HG02588 (cell line): ENCODE results near the gene ZBTB49.
A peak's percentile ranks its signal among the peaks of the same experiment; 100 is the strongest.
"Not testable (repeated sequence)": the region's sequence is repeated elsewhere in the genome, so short reads cannot be mapped to it uniquely, and the experiment has no call there.

Experiments
- ATAC-seq: cut with Tn5 transposase; IDR thresholded peaks from one replicate; pipeline ENCODE4 v1.9.1; 2021; ENCODE audit warnings: mild to moderate bottlenecking, moderate library complexity; ENCODE audit not compliant: unreplicated experiment

ZBTB49 gene, protein sequence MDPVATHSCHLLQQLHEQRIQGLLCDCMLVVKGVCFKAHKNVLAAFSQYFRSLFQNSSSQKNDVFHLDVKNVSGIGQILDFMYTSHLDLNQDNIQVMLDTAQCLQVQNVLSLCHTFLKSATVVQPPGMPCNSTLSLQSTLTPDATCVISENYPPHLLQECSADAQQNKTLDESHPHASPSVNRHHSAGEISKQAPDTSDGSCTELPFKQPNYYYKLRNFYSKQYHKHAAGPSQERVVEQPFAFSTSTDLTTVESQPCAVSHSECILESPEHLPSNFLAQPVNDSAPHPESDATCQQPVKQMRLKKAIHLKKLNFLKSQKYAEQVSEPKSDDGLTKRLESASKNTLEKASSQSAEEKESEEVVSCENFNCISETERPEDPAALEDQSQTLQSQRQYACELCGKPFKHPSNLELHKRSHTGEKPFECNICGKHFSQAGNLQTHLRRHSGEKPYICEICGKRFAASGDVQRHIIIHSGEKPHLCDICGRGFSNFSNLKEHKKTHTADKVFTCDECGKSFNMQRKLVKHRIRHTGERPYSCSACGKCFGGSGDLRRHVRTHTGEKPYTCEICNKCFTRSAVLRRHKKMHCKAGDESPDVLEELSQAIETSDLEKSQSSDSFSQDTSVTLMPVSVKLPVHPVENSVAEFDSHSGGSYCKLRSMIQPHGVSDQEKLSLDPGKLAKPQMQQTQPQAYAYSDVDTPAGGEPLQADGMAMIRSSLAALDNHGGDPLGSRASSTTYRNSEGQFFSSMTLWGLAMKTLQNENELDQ

GRCh38 chr4:4289941-4290850, at the start of gene ZBTB49, which contains the start of gene LYAR:
TSS of gene ZBTB49 (plus strand) at chr4:4290251. CDS start at chr4:4299946, 9,695 bp downstream.
TSS of gene LYAR (minus strand) at chr4:4290154. CDS start at chr4:4283742, 6,412 bp downstream.
- peak; percentile 94 for ATAC-seq

DNA sequence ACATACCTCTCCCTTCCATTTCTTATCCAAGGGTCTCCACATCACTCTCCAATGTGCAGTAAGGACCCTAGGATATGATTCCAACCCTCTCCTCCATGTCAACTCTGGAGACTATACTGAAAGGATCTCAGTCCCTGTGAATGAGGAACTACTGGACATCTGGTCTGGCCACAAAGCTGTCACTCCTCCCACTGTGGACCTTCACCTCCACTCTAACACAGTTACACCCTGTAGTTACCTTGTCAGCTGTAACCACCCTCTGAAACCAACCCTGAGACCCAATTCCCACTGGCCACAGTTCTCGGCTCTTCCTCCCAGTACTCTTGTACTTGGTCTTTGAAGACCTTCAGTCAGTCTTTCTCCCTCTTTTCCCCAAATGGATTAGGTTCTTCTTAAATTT, 44.9 kb upstream of the ZBTB49 start:
- ATAC-seq: no peak

- peak; percentile 3 for ATAC-seq
Observed at GRCh38 chr4:4247696-4248028, 42.4 kb upstream of the ZBTB49 start.

DNA sequence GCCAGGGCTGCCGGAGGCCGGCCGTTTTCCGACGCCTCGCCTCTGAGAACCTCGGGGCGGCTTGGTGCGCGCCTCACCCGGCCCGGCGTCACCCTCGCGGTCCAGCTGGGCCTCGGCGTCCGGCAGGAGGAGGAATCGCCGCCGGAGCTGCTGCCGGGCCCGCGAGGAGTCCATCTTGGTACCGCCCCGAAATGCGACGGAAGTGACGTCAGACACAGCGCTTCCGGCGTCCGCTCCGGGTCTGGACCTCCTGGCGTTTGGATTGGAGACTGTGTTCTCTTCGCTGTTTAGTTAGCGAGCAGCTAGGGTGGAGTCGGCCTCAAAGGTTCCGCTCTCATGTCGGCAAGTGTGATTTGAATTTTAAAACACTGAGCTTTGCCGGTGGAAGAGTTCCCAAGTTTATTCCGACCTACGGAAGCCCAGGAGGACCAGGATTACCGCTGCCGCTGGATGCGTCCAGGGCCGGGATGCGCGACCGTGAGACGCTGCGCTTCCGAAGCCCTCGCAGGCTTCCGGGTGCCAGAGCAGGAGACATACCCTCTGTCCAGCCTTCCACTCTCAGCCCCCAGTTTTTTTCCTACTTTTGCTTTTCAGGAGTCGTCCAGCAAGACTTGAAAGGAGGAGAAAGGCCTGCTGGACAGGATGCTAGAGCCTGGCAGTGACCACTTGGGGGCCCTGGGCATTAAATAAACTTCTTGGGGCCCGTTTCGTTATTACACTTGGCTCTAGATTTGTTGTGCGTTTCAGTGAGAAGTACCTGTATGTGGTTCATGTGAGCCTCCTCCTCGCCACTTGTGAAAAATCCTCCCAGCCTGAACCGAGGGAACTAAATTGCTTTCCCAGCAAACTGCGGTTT, 41.8 kb upstream of the ZBTB49 start, which contains the start of gene TMEM128:
TSS of gene TMEM128 (minus strand) at position 195 of the 856 bp plus-strand sequence. CDS start at position 174, 21 bp downstream.
- peak; percentile 98 for ATAC-seq

DNA sequence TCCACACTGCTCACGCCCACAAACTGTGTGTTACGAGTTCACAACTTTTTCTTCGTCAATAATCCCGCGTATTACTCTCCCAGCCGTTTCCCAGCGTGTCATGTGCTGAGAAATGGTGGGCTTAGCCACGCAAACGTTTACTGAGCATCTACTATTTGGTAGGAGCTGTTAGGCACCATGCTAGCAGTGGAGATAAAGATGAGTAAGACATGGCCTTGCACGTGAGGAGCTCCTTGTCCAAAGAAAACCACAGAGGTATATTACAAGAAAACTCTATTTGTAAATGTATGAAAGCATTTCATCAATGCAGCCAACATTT, 41.2 kb upstream of the ZBTB49 start:
- ATAC-seq: no peak

DNA sequence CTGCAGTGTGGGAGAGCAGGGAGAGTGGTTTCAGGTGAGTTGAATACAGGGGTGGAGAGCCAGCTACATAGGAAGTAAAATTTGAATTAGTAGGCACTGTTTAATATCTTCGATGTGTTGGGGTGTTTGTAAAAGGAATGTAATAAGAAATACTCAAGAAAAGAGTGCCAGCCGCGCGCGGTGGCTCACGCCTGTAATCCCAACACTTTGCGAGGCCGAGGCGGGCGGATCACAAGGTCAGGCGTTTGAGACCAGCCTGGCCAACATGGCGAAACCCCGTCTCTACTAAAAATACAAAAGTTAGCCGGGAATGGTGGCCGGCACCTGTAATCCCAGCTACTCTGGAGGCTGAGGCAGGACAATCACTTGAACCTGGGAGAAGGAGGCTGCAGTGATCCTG, 40.7 kb upstream of the ZBTB49 start:
- ATAC-seq: not testable (repeated sequence)

GRCh38 chr4:4249866-4250265, 40.2 kb upstream of the ZBTB49 start:
- no peak for ATAC-seq

DNA sequence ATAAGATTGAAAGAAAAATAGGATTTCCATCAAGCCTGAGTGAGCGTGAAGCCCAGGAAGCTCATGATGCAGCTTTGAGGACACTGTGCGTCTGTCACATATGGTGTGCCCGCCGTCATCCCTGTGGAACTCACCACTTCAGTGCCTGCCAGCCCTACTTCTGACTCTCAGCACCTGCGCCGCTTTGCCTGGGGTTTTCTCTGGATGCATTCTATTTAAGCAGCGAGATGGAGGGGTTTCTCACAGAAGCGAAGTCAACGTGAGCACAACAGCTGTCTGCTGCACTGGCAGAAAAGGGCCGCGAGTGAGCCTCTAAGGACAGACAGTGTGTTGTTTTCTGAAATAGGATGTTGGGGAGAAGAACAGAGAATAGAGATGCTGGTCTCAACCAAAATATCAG, 35.9 kb upstream of the ZBTB49 start:
- no peak for ATAC-seq

- ATAC-seq: no peak
Observed at GRCh38 chr4:4254666-4255065, 35.4 kb upstream of the ZBTB49 start.

DNA sequence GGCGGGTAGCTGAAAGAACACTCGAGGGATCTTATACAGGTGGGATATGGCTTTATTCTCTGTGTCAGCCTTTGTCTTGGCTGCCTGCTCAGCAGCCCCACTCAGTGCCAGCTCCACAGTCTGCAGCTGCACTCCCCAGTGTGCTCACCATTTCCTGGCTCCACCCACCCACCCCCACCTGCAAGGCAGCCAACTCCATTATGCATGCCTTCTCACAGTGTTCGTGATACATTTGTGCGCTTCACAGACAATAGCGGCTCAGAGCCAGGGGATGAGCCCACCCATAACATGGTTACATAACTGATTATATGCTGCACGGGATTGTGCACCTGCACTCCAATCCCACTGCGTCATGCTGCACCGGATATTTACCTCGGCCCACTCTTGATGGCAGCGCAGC, 33.3 kb upstream of the ZBTB49 start:
- no peak for ATAC-seq

DNA sequence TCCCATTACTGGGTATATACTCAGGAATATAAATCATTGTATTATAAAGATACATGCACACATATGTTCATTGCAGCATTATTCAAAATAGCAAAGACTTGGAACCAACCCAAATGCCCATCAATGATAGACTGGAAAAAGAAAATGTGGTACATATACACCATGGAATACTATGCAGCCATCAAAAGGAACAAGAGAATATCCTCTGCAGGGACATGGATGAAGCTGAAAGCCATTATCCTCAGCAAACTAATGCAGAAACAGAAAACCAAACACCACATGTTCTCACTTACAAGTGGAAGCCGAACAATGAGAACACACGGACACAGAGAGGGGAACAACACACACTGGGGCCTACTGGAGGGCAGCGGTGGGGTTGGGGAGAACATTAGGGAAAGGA, 32.3 kb upstream of the ZBTB49 start:
- not testable (repeated sequence) for ATAC-seq

DNA sequence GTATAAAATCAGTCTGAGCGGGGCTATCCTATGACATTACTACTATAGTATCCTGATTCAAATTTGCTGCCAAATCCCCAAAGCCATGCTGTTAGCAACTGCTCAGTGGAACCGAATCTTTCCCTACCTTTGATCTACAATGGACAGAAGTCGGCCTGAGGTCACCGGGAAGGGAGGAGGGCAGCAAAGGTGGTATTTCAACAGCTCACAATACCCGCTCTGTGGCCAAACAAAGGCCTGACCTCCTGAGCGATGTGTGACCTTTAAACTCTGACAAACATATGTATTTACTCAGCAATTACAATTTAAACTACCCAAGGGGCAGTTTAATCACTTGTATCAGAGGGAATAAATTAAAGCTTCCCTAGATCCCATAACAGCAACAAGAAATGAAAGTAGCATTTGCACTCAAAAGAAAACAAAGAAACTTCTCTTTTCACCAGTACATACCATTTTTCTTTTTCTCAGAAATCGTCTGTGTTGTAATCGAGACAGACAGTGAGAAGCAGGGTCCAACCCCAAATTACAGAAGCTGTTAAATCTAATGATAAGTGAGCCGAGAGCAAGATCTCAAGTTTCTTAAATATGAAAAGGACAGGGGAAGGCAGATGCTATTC, 30.5 kb upstream of the ZBTB49 start:
- ATAC-seq: no peak

GRCh38 chr4:4260185-4260751, 29.8 kb upstream of the ZBTB49 start:
- ATAC-seq: no peak

DNA sequence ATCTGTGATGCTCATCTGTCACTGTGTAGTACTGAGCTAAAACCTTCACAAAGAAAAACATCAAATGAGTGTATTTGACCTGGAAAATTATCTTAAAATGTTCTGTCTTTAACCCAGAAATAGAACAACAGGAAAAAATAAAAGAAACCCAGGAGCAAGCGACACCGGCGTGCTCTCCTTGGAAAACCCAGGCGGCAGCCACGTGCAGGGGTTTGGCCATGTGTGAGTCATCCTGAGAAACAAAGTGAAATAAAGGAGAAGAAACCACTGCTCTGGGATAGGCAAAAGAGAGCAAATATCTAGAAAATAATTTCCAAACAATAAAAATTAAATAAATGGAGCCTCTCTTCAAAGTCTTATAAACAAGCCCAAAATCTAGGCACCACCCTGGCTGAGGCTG, 22.1 kb upstream of the ZBTB49 start:
- no peak for ATAC-seq

GRCh38 chr4:4268776-4269175, 21.3 kb upstream of the ZBTB49 start:
- ATAC-seq: no peak

DNA sequence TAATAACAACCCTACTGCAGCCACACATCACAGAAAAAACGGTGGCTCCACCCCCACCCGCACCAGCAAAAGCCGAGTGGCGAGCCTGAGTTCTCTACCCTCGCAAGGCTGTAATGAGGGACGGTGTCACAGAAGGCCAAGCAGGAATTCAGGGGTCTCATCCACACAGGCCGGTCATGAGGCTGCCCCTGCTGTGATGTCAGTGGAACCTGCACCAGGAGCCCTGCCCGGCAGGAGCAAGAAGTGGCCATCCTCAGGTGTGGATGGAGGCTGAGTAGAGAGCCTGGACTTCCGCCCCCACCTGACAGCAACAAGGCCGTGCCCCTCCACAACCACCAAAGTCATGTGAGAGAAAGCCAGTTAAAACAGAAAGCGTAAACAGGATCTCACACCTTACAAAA, 20.7 kb upstream of the ZBTB49 start:
- ATAC-seq: no peak

GRCh38 chr4:4269856-4270255, 20.2 kb upstream of the ZBTB49 start:
- no peak for ATAC-seq

DNA sequence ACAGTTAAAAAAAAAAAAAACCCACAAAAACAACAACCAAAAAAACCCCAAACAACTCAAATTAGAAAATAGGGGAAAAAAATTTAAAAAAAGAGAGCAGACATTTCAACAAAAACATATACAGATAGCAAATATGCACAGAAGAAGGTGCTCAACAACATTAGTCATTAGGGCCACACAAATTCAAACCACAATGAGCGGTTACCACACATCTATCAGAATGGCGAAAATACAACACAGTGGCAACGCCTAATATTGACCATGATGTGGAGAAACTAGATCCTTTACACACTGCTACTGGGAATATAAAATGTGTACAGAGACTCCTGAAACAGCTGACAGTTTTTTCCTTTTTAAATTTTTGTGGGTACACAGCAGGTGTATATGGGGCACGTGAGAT, 19.5 kb upstream of the ZBTB49 start:
- ATAC-seq: no peak

DNA sequence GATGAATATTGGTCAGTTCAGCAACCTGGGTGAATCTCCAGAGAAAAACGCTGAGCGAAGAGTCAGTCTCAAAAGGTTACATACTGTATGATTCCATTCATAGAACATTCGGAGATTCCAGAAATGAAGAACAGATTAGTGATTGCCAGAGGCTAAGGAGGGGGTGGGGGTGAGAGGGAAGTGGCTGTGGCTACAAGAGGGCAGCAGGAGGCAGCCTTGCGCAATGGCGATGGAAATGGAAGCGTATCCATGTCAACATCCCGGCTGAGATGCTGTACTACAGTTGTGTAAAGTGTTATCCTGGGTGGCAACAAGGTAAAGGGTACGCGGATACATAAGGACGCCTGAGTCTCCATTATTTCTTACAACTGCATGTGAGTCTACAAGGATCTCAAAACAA, 18.1 kb upstream of the ZBTB49 start:
- ATAC-seq: no peak

DNA sequence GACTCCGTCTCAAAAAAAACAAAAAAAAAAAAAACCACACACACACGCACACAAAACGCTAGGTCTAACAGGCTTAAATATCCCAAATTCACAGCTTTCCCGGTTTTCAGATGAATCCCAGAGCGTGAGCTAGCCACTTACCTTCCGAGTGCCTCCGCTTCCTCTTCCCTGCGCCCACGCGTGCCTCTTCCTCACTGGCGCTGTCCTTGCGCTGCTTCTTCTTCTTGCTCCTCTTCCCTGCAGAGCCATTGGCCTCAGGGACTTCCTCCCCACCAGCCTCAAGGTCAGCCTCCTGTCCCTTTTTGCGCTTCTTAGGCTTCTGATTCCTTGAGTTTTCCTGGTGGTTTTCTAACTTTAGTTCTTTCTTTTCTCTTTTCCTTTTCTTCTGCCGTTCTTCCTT, 15.8 kb upstream of the ZBTB49 start:
- no peak for ATAC-seq
